HG02798 (cell line): ENCODE data around the gene RNF144A.

Experiments
- ATAC-seq: cut with Tn5 transposase; IDR thresholded peaks from one replicate; pipeline ENCODE4 v1.9.1; 2021; ENCODE audit warnings: mild to moderate bottlenecking; ENCODE audit not compliant: unreplicated experiment, poor library complexity

The RNF144A gene

DNA sequence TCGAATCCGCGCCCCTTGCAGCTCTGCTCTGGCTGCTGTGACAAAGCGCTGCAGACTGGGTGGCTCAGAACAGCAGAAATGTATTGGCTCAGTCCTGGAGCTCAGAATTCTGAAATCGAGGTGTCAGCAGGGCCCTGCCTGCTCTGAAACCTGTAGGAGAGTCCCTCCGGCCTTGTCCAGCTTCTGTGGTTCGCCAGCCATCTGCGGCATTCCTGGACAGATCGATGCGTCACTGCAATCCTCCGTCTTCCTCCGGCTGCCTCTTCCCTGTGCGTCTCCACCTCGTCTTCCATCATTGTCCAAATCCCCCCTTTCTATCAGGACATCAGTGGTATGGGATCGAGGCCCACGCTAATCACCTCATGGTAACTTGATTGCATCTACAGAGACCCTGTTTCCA is 115.2 kb downstream of the RNF144A start:
- ATAC-seq = no peak

DNA sequence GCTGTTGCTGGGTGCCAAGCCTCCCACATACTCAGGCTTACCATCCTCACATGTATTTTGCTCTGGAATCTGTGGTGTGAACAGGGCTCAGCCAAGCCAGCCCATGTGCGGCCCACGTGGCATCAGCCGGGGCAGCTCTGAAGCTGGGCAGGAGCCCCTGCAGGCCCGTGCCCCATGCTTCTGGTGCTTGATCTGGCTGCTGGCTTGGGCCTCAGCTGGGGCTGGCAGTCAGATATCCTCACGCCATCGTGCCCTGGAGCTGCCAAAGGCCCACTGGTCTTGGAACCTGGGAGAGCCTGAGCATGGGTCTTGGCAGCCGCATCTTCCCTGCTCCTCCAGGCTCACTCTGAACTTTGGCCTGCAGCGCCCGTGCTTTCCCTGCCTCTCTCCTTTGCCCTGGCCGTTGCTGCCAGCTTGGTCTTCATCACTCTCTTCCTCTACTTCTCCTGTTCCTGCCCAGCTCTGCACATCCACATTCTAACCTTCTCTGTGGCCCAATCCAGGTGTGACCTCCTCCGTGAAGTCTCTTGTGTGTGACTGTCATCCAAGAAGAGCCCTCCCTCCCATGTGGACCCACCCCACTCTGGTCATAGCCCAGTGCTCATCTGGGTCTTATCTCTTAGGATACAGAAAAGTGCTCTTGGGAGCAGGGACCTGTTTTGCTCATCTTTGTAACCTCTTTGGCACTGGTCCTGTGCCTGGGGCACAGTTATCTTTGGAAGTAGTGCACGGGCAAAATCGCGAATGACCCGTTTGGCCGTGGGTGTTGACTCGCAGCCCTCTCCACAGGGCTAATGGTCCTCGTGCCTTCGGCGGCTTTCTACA is 116.1 kb downstream of the RNF144A start:
- ATAC-seq = no peak

DNA sequence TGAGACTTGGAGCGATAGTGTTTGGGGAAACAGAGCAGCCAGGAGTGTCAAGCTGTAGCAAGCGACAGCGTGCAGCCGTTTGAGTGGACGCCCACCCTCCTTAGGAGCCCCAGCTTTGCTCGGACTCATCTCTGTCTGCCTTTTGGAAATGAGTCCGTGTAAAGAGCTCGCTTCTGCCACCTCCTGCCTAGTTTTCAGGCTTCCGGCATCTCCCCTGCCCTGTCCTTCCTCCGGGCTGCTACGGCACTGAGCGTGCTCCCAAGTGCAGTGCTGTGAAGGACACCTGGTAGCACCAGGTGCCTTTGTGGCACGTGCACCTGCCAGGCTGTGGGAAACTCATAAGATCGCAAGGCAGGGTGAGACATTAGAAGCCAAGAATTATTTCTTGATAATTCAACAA is 117.1 kb downstream of the RNF144A start:
- no peak for ATAC-seq

DNA sequence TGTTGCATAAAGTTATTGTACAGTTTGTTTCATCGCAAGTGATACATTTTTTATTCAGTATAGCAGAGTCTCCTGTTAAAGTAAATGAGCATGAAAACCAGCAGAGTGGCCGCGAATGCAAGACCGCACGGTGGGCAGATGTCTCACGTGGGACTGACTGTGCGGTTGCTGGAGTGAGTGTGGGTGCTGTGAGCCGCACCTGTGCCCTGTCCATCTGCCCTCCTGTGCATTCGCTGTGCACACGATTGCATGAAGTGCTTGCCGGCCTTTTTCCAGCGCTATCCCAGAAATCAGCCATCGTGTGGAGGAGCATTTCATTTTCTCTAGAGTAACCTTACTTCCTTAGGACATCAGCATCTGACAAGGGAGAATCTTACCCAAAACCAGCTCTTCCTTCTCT is 118.7 kb downstream of the RNF144A start:
- no peak for ATAC-seq

DNA sequence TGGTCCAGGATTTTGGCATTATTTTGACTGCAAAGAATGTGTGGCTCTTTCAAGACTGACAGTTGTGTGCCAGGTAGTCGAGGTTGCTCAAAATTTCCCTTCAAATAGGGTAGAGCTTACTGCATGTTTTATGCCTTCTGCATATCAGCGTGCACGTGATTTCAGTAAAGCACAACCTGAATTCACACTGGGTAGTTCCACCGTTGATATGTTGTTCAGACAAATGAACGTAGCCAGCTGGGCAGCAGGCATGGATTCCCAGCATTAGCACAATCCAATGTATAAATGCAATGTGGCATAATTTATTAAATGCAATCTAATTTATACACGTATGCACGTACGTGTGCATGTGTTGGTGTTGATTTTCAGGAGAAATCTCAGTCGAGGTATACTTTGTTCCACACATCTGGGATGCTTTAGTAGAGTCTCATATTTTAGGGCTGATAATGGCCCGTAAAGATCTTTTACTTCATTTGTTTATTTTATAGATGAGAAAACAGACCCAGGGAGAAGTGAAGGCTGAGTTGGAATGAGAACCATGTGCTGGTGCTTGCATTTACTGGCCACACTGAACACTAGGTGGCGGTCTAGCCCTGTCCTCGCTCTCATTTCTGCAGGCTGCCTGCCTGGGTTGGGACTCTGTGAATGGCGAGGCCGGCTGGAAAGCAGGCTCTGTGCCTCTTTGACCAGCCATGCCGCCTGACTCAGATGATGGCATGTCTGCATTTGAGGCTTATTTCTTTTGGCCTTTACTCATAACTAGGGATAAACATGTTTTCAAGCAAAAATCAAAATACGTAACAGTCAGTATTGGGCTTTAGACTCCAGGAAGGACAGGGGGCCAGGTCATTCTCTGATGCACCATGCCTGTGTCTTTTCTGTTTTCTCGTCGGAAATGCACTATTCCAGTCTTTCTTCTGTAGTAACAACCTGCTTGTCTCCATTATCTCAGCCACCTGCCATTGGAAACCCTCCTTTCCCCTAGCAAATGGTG is 120.4 kb downstream of the RNF144A start:
- ATAC-seq = peak; percentile 89

DNA sequence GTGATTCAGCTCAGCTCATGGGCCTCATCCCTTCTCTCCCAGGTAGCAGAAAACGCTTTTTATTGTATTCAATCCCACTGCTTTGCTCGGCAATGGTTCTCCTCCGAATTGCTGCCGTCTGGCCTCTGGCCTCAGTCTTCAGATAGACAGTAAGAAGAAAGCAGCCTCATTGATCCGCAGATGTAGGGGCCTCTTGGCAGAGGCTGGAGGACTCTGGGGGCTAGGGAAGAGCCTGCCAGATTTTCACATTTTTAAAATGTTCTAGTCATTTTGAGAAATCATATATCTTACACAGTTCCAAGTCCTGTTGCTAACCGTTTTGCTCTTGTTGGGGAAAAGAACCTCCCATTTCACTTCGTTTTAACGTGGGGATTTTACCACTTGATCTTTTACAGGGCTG is 123.3 kb downstream of the RNF144A start:
- no peak for ATAC-seq

DNA sequence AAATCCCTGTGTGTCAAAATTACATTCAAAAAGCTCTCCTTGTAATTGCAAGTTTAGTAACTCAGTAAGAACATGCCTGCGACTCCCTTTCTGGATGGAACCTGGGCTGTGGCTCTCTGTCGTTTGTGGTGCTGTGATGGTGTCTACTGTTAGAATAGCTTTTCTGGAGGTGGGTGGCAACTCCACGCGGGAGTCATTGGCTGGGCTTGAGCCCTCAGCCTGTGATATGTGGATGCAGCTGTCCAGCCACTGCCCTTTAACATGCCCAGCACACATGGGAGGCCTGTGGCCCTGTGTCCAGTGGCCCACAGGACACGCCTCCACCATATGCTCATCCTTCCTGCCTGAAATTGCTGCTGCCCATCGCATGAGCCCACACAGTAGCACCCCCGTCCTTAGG is 124.2 kb downstream of the RNF144A start:
- ATAC-seq = no peak

DNA sequence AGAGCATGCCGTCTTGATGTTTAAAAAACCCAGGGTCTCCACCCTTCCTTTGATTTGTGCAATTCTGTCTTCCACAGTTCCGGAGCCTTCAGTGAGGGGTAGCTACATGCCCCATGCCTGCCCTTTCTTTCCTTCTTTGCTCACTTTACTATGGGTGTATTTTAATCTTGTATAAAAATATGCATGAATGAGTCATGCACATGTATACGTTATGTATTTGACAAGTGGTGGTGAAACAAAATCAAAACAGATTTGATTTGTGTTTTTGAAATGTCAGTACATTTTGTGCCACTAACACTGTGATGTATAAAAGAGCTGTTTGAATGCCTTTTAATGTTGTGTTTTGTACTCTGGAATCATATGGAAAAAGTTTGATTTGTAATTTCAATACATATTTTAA is 126.5 kb downstream of the RNF144A start:
- no peak for ATAC-seq

DNA sequence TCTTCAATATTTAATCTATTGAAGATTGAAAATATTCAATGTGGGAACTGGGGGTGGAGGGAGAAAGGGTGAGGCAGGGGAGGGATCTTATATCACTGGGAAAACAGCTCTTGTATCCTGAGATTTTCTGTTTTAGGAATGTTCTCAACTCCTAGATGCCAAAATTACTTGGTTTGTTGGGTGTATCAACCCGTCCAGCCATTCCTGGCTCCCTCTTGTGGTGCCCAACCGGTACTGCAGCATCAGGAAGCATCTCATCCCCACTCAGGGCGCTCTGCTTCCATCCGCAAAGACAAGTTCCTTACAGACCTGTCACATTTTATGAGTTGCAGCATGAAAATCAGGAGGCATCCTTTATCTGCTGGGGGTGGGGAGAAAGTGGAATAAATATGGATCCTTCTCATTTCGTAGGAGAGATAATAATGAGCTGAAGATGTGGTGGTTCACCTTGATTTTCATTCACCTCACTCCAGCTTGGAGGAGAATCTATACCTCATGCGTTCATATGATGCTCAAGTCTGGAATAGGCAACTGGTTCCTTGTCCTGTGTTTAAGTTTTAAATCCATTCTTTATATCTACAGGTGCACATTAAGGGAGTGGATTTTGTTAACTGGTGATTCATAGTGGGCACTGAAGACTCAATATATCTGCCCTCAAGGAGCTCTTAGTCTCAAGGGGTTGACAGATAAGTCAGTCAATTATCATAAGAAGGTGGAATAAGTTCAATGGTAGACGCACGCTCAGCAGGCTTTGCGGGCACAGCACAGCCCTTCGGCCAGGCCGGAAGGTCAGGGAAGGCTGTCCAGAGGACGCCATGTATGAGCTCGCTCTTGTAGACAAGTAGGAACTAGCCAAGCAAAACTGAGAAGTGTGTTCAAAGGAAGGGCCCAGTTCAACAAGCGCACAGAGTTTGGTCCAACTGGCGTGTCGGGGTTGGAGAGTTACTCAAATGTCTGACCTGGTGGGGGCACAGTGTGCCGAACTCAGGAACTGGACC is 127.3 kb downstream of the RNF144A start:
- ATAC-seq = peak; percentile 84

DNA sequence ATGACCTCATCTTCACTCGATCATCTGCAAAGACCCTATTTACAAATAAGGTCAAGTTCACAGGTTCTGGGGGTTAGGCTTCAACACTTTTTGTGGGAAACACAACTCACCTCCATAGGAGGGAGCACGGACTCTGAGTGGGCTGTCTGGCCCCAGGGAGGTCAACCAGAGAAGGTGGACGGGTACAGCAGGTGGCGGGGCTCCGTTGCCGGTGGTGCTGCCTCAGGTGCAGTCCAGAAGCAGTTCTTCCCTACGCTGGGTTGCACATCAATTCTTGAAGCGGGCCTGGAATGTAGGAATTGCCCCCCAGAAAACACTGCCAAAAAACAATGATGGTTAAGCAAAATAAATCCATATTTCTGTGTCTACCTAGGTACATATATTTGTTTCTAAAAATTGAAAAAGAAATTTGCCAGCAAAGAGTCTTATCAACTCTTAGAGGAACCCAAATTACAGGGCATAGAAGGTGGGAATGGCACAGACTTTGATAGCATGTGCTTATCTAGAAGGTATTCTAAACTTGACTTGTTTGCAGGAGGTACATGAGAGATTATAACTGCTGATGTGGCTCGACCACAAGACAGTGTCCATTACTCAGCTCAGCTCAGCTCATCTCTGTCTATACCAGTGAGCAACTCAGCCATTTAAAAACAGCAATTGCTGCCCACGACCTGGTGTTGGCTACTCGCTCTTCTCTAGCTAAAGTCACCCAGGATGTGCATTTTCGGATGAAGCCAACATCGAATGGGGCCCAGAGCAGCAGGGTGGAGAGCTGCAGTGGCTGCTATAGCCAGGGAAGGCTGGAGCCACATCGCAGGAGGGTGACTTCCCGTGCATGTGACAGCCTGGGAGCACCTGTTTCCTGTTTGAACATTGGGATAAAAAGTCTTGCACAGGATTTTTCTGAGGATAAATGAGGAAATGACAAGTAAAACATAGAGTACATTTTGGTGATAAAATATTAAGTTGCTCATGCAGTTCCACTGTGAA is 128.7 kb downstream of the RNF144A start:
- ATAC-seq = no peak

DNA sequence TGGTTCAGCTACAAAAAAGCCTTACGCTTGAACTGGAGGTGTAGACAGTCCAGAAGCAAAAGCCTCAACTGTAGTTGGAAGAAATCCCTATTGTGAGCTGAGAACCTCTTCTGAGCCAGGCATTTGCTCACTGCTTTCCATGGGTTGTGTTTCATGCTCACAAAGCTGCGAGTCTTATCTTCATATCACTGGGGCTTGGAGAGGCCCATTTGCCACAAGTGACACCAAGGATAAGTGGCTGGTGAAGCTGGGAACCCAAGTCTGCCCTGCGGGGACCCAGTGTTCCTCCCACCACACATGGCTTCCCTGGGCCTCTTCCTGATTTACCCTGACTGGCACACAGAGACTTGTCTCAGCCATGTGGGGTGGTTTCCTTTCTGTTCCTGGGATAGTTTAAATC is 130.4 kb downstream of the RNF144A start:
- ATAC-seq = no peak

DNA sequence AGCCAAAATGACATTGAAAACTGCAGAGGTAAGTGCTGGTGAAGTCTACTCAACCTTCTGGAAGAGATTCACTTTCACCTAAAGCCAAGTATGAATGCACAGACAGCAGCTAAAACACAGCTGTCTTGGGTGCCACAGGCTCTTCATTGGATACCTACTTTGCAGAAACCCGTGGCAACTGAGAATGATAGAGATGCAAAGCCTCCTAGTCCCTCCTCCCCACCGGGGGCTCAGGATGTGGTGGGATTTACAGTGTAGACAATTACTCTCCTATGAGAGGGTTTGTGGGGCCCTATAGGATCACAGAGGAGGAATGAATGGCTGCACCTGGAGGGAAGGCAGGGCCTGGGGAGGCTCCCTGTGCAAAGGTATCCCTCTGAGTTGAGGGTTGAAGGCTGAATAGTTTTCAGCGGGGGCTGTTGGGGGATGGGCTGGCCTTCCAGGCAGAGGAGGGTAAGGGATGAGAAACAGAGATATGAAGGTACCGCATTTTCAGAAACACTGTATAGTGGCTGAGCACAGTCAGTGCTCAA is 131.6 kb downstream of the RNF144A start:
- no peak for ATAC-seq

DNA sequence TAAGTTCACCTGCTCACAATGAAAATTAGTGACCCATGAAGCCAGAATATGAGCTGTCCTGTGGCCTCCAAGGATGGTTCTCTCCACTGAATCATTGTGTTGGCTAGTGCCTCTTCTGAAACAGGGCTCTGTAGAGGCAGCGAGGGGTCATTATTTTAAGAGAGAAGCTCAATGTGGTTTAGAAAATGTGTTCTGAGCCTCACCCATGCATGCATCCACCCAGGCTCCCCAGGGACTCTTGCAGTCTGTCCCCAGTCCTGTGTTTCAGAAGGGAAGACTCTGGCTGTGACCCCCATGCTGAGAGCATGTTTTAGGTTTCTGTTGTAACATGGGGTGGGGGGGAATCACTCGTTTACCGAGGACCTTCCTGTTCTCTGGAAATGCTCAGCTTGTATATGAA is 135.2 kb downstream of the RNF144A start:
- no peak for ATAC-seq

DNA sequence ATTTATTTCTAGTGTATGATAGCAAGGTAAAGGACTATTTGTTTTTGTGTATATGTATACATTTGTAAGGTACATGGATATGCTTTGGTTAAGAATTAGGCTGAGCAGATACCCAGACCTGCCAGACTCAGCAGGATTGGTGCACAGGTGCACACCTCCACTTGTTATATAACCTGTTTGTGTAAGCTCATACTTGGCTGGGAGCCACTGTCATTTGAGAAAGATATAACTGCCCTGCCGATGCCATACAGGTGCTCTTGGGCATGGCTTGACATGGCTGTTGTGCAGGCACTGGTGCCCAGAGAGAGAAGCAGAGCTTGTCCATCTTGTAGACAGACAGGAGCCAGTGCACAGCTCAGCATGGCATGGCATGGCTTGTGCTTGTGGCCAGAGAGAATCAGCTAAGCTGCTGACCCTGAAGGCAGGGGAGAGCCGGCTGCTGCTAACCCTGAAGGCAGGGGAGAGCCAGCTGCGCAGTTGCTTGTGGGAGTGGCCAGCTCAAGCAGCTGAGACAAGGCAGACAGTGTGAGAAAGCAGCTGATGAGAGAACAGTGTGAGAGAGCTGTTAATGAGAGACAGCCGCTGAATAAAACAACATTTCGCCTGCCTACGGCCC is 136.5 kb downstream of the RNF144A start:
- ATAC-seq = no peak

DNA sequence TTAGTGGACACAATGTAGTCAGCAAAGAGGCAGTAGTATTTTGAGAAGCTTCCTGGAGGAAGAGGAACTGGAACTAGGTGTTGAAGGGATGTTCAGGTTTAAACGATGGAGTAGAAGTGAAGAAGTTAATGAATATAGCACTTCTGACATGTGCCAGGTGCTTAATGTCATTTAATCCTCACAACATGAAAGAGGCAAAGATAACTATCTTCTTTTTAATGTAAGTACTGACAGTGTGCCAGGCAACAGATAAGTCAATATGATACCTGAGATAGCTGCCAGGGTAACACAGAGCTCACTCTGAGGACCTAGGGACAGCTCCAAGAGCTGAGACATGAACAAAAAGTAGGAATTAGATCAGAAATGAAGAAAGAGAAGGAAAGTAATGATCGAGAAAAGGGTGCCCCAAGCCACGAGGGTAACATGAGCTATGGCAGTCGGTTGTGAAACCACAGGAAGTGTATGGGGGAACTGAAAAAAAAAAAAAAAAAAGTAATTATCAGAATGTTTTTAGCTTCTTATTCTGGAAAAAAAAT is 140.7 kb downstream of the RNF144A start:
- peak; percentile 72 for ATAC-seq

DNA sequence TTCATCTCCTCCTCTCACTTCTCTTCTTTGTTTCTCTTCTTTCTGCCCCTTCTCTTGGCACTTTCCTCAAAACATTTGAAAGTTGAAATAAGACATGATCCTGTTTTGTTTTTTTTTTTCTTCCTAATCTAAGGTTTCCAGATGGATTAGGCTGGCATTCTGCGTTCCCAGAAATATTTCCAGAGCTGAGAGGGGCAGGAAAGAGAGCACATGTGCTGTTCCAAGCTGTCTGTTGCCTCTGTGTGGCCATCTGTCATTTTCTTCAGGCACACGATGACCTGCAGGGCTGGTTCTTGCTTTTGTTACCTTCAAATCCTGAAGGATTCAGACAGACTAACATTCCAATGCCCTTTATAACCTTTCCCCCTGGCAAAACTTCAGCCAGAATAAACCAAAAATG is 142.9 kb downstream of the RNF144A start:
- ATAC-seq = no peak

DNA sequence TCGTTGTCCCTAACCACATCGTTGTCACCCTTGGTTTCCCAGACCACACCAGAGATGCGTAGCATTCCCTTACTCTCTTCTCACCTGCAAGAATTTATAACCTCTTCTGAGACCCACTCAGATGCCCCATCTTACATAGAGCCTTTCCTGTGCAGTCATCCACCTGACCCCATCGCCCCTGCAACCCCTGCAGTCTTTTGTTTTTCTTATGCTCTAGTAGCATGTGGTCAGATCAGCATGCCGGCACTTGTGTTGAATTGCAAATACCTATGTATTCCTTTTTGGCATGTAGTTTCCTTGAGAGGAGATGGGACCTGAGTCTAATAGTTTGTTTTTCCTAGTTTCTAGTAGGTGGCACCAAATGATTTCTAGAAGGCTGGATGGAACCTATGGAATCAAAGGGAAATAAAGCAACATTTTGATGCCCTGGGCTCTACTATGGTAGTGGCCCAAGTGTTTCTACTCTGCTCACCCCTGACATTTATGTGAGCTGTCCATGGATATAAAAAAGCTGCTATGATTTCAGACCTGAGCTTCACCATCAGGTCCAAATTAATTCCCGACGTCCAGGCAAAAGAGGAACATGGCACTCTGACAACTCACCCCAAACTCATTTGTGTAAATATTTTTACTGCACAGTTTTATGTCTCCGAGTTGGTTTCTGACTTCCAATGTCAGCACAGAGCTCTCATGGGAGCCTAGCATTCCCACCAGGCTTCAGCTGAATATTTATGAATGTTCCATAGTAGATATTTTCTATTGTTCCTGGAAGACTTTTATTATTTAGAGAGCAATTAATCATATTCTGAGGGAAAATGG is 143.6 kb downstream of the RNF144A start:
- no peak for ATAC-seq
